HG03432 (cell line): ENCODE results near the gene WDPCP.
"Not testable (repeated sequence)": the region's sequence is repeated elsewhere in the genome, so short reads cannot be mapped to it uniquely, and the experiment has no call there.

ENCODE experiments used
- ATAC-seq: cut with Tn5 transposase; IDR thresholded peaks from one replicate; pipeline ENCODE4 v1.9.1; 2021; ENCODE audit warnings: mild to moderate bottlenecking, moderate library complexity; ENCODE audit not compliant: unreplicated experiment

WDPCP gene

DNA sequence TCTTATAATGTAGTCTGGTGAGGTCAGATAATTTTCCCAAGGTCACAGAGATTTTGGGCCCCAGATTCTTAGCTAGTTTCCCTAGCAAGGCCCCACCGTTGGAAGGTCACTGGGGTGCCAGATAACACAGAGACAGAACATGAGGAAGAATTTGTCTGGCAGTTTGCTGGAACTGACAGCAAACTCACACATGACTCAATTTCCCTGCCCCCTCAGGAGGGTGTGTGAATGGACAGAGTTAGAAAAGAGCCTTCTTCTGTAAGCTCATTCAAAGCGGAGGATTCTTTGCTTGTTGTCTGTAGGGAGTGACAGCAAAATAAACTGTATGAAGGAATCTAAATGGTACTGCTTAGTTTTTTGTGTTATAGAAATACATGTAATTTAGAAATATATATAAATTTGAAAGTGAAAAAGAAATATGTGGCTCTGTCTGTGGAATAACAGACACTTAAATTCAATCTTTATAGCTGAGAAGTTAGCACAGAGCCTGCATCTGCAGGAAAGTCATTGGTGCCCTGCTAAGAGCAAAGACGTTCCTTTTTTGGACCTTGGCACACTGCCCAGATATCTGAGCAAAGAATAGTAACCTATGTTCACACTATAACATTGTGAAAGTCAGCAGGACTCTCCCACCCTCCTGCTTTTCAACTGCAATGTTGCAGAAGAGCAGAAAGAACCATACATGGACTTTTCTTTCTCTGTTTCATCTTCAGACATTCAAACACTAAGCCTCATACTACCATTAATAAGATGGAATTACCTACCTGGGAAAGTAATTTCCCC, 2.5 kb upstream of the WDPCP start:
- ATAC-seq: peak; percentile 7

DNA sequence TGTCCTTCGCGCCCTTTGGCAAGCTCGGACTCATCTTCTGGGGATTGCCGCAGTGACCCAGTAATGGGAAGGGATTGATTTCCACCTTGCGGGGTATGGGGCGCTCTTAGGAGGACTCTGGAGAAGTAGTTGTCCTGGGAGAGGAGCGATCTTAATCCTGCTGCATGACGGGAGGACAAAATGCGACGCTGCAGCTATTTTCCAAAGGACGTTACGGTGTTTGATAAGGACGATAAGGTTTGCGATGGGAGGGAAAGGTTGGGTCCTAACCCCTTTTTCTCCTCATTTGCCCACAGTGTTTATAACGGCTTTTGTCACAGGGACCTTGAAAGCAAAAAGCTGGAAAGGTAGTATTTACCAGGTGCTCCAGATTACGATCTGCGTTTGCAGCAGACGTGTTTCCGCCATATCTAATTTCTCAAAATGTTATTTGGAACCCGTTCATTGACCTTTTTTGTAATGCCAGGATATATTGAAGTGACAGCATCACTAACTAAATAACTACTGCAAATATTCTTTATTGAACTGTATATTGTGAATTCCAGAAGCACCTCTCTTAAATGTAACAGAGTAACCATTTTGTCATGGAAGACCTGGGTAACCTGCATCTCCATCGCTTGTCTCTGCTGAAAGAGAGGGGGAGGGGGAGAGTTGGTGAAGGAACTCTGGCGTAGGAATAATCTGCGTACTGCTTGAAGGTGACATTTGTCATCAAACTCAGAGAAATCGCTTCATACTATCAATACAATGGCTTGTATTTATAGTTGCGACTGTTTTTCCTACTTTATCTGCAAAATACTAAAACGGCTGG, 1.1 kb upstream of the WDPCP start:
- peak; percentile 15 for ATAC-seq

GRCh38 chr2:63587814-63588384, 378 bp downstream of the WDPCP start:
- no peak for ATAC-seq

DNA sequence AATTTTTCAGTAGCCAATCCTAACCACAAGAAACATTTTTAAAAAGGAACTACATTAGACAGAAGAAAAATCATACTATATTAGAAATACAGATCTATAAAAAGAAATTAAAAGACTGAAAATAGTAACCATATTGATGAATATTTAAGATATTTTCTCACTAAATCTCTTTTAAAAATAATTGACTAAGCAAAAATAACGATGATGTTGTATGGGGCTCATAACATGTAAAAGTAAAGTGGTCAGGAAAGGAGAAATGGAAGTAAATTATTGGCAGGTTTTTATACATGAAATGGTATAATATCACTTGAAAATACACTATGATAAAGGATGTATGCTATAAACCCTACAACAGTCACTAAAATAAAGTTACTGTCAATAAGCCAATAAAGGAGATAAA, 5.4 kb downstream of the WDPCP start:
- no peak for ATAC-seq

GRCh38 chr2:63581298-63581961, 6.8 kb downstream of the WDPCP start:
- ATAC-seq: no peak

DNA sequence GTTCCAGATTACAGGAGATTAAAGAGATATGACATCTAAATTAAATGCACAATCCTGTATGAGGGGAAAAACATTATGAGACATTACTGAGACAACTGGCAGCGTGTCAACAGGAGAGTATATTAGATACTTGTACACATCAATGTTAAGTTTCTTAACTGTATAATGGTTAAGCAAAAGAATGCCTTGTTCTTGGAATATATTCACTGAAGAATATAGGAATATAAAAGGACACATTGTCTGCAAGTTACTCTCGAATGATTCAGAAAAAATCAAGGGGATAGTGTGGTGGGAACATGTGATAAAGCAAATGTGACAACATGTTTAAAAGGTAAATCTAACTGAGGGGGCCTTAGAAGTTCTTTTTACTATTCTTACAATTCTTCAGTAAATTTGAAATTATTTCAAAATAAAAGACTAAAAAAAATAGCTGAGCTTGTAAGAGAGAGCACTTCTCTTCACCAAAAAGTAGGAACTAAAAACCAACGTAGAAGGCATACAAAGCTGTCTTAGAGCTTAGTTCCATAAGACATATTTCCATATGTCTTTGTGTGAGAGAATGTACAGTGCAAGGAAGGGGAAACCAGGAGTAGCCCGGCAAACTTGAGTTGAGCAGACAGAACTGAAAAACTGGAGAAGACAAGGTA, 7.5 kb downstream of the WDPCP start:
- ATAC-seq: no peak

DNA sequence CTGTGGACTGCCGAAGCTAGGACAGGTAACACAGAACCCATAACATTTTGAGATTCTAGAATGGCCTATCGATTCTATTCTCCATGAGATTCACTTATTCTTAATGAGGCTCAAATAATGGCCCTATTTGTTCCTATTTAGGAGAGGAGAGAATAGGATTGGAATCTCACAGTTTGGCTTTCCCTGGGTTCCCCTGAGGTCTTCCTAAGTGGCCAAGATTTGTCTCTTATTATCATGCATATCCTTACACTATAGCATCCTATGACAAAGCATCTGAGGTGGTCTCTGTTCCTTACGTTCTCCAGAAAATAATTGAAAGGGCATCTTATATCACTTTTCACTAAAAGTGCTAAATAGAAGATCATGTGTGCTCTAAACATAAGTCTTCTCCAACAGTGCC, 9.5 kb downstream of the WDPCP start:
- no peak for ATAC-seq

DNA sequence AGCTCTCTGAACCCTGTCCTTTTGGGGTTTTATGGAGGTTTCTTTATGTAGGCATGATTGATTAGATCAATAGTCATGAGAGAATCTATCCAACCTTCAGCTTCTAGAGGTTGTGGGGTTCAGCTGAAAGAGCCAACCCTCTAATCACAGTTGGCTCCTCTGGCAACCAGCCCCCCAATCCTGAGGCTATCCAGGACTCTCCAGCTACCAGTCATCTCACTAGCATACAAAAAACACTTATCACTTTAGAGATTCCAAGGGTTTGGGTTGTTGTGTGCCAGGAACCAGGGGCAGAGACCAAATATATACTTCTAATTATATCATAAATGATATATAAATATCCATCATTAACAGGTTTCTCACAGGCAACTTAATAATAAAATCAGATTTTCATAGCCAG, 11.7 kb downstream of the WDPCP start:
- no peak for ATAC-seq

DNA sequence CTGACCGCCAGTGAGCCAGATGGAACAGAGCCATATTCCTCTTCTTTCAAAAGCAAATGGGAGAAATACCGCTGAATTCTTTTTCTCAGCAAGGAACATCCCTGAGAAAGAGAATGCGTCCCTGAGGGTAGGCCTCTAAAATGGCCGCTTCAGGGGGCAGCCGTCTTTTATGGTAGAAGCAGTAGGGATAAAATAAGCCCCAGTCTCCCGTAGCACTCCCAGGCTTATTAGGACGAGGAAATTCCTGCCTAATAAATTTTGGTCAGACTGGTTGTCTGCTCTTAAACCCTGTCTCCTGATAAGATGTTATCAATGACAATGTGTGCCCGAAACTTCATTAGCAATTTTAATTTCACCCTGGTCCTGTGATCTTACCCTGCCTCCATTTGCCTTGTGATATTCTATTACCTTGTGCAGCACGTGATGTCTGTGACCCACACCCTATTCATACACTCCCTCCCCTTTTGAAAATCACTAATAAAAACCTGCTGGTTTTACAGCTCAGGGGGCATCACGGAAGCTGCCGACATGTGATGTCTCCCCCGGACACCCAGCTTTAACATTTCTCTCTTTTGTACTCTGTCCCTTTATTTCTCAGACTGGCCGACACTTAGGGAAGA, 14.4 kb downstream of the WDPCP start:
- not testable (repeated sequence) for ATAC-seq

DNA sequence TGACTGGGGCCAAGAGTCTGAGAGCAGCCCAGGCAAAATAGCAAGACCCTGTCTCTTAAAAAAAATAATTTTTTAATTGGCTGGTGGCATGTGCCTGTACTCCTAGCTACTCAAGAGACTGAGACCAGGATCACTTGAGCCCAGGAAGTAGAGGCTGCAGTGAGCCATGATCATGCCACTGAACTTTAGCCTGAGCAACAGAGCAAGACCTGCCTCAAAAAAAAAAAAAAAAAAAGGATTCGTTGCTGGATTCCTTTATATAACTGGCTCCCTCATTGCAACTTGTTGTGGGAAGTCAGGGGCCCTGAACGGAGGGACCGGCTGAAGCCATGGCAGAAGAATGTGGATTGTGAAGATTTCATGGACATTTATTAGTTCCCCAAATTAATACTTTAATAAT, 15.3 kb downstream of the WDPCP start:
- ATAC-seq: not testable (repeated sequence)

- ATAC-seq: no peak
These were observed 16.3 kb downstream of the WDPCP start for GRCh38 chr2:63572001-63572400.

DNA sequence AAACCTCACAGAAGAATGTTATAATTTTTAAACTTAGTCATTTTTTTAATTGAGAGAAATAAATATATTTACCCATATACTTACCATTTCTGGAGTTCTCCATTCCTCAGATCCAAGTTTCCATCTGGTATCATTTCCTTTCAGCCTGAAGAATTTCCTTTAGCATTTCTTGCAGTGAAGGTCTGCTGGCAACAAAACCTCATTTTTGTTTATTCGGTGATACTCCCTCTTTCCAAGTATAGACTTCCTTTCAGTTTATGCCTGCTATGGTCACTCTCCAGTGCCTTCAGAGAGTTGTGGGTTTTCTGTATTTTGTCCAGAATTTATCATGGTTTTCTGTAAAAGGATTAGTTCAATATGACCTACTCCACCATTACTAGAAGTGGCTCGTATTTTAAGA, 17.0 kb downstream of the WDPCP start:
- ATAC-seq: no peak

- peak; percentile 86 for ATAC-seq
These were observed 18.5 kb downstream of the WDPCP start for GRCh38 chr2:63569740-63570139.

- no peak for ATAC-seq
These were observed 25.5 kb downstream of the WDPCP start for GRCh38 chr2:63562751-63563150.

DNA sequence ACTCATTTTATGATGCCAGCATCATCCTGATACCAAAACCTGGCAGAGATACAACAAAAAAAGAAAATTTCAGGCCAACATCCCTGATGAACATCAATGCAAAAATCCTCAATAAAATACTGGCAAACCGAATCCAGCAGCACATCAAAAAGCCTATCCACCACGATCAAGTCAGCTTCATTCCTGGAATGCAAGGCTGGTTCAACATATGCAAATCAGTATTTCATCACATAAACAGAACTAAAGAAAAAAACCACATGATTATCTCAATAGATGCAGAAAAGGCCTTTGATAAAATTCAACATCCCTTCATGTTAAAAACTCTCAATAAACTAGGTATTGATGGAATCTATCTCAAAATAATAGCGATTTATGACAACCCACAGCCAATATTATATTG, 29.4 kb downstream of the WDPCP start:
- ATAC-seq: not testable (repeated sequence)

DNA sequence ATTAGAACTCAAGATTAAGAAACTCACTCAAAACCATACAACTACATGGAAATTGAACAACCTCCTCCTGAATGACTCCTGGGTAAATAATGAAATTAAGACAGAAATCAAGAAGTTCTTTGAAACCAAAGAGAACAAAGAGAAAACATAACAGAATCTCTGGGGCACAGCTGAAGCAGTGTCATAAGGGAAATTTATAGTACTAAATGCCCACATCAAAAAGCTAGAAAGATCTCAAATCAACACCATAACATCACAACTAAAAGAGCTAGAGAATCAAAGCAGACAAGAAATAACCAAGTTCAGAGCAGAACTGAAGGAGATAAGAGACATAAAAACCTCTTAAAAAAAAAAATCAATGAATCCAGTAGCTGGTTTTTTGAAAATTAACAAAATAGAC, 30.5 kb downstream of the WDPCP start:
- not testable (repeated sequence) for ATAC-seq

DNA sequence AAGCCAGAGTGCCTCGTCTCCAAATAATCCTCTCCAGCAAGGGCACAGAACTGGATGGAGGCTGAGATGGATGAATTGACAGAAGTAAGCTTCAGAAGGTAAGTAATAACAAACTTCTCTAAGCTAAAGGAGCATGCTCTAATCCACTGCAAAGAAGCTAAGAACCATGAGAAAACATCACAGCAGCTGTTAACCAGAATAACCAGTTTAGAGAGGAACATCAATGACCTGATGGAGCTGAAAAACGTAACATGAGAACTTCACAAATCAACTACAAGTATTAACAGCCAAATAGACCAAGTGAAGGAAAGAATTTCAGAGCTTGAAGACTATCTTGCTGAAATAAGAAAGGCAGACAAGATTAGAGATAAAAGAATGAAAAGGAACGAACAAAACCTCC, 32.3 kb downstream of the WDPCP start:
- ATAC-seq: no peak

DNA sequence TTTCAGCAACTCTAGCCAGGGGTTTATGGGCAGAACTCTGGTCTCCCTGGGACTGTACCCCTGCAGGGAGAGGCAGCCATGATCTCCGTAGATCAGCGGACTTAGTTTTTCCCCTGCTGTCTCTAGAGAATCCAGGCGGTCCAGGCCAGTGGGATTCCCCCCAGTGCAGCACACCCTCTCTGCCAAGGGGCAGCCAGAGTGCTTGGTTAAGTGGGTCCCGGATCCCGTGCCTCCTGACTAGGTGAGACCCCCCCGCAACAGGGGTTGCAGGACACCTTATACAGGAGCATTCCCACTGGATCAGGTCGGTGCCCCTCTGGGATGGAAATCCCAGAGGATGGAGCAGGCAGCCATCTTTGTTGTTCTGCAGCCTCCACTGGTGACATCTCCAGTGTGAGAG, 33.0 kb downstream of the WDPCP start:
- no peak for ATAC-seq

- no peak for ATAC-seq
These were observed 35.2 kb downstream of the WDPCP start for GRCh38 chr2:63553049-63553448.

GRCh38 chr2:63545023-63545422, 43.3 kb downstream of the WDPCP start:
- no peak for ATAC-seq
